ENCODE measurements around the gene ABCA4.

The ABCA4 gene

GRCh38 chr1:94025383-94026340 lies 95.3 kb downstream of the ABCA4 start:
- no peak for DNase-seq

GRCh38 chr1:94024104-94024792 lies 96.7 kb downstream of the ABCA4 start:
- no peak for DNase-seq

GRCh38 chr1:94022471-94023189 lies 98.3 kb downstream of the ABCA4 start:
- no peak for DNase-seq

GRCh38 chr1:94020764-94021579 lies 100.0 kb downstream of the ABCA4 start:
- DNase-seq = no peak

- DNase-seq = no peak
These were observed 101.6 kb downstream of the ABCA4 start for GRCh38 chr1:94019327-94019726.

GRCh38 chr1:94017155-94017829 lies 103.7 kb downstream of the ABCA4 start:
- no peak for DNase-seq

GRCh38 chr1:94015489-94015817 lies 105.5 kb downstream of the ABCA4 start:
- no peak for DNase-seq

GRCh38 chr1:94014635-94015488 lies 106.1 kb downstream of the ABCA4 start:
- DNase-seq = no peak

- DNase-seq = no peak
These were observed 106.9 kb downstream of the ABCA4 start for GRCh38 chr1:94014087-94014486.

GRCh38 chr1:94013367-94013878 lies 107.5 kb downstream of the ABCA4 start:
- no peak for DNase-seq

- DNase-seq = no peak
These were observed 108.1 kb downstream of the ABCA4 start for GRCh38 chr1:94012708-94013366.

GRCh38 chr1:94011709-94012595 lies 109.0 kb downstream of the ABCA4 start:
- DNase-seq = no peak

GRCh38 chr1:94011129-94011528 lies 109.8 kb downstream of the ABCA4 start:
- no peak for DNase-seq

- no peak for DNase-seq
These were observed 111.6 kb downstream of the ABCA4 start for GRCh38 chr1:94009304-94009703.

GRCh38 chr1:94006604-94007003 lies 114.3 kb downstream of the ABCA4 start:
- DNase-seq = no peak

GRCh38 chr1:94004924-94005323 lies 116.0 kb downstream of the ABCA4 start:
- no peak for DNase-seq

GRCh38 chr1:94002046-94002787 lies 118.7 kb downstream of the ABCA4 start:
- DNase-seq = no peak

GRCh38 chr1:94001397-94002045 lies 119.4 kb downstream of the ABCA4 start:
- DNase-seq = no peak
